SK-N-SH (cell line): ENCODE results near the gene ABCG4. TPM values are rescaled to one million over a fixed set of nuclear protein-coding genes. Genes with fewer than 3 reads are reported as not detected.
A peak's percentile ranks its signal among the peaks of the same experiment; 100 is the strongest.

ENCODE experiments used
- CTCF ChIA-PET: fragments of 300-600, 350-600 bp; formaldehyde crosslinking; extraction: SDS; loops from one replicate; lab custom pipeline; 2021; lab: Yijun Ruan, JAX
- POLR2A ChIA-PET: fragments of 350-600 bp; sonication (Branson Sonifier 250); formaldehyde crosslinking; extraction: SDS; loops from one replicate; lab custom pipeline; 2020; ENCODE audit warnings: antibody characterized with exemption, inconsistent platforms; lab: Yijun Ruan, JAX
- DNase-seq: peaks from one replicate; pipeline ENCODE4 v3.0.0; 2012
- H2AFZ ChIP-seq: fragments of 200-600 bp; sonication (generic); 2 replicates; pipeline ENCODE4 v1.8.1; 2016; ENCODE audit warnings: antibody characterized with exemption, mild to moderate bottlenecking, low read depth
- H3F3A ChIP-seq: fragments of 200-600 bp; sonication (generic); replicated peaks from 2 replicates; pipeline ENCODE3; 2016; ENCODE audit warnings: antibody characterized with exemption, mild to moderate bottlenecking; ENCODE audit not compliant: insufficient read depth
- H3K27ac ChIP-seq, 2 experiments: fragments of 200-500 bp in 1 of 2; fragments of 200-600 bp in 1 of 2; sonication (Bioruptor generic) in 1 of 2; sonication (generic), shearing (Covaris generic) in 1 of 2; 2 replicates each; pipeline versions ENCODE4 v1.5.1 to v1.6.1; 2014 to 2016; ENCODE audit warnings: low read depth in 2 of 2, inconsistent platforms in 1 of 2, low read length in 1 of 2, mild to moderate bottlenecking in 1 of 2, mixed read lengths in 1 of 2
- H3K27me3 ChIP-seq: fragments of 200-600 bp; sonication (generic), shearing (Covaris generic); 2 replicates; pipeline ENCODE4 v1.6.1; 2016; ENCODE audit warnings: mixed run types; ENCODE audit not compliant: insufficient read depth
- H3K36me3 ChIP-seq, 2 experiments: fragments of 200-500 bp in 1 of 2; fragments of 200-600 bp in 1 of 2; sonication (Bioruptor generic) in 1 of 2; sonication (generic) in 1 of 2; replicated peaks in 1 of 2; 2 replicates each; pipeline versions ENCODE3 to v1.5.1; 2014 to 2016; ENCODE audit warnings: low read length in 1 of 2, mild to moderate bottlenecking in 1 of 2; ENCODE audit not compliant: insufficient read depth in 2 of 2, control insufficient read depth in 1 of 2
- H3K4me1 ChIP-seq, 2 experiments: fragments of 200-500 bp in 1 of 2; fragments of 200-600 bp in 1 of 2; sonication (Bioruptor generic) in 1 of 2; sonication (generic), shearing (Covaris generic) in 1 of 2; 2 replicates each; pipeline versions ENCODE4 v1.5.1 to v1.6.1; 2014 to 2016; ENCODE audit warnings: low read depth in 1 of 2, low read length in 1 of 2, mixed run types in 1 of 2; ENCODE audit not compliant: insufficient read depth in 2 of 2, control insufficient read depth in 1 of 2
- H3K4me2 ChIP-seq: fragments of 200-600 bp; sonication (generic), shearing (Covaris generic); 2 replicates; pipeline ENCODE4 v1.6.1; 2017; ENCODE audit warnings: mixed run types
- H3K4me3 ChIP-seq, 2 experiments: fragments of 200-500 bp in 1 of 2; fragments of 200-600 bp in 1 of 2; sonication (Bioruptor generic) in 1 of 2; sonication (generic), shearing (Covaris generic) in 1 of 2; 2 replicates each; pipeline versions ENCODE4 v1.5.1 to v1.8.1; 2014 to 2016; ENCODE audit warnings: low read depth in 2 of 2, inconsistent platforms in 1 of 2, low read length in 1 of 2, mild to moderate bottlenecking in 1 of 2, mixed read lengths in 1 of 2, moderate library complexity in 1 of 2
- H3K79me2 ChIP-seq: fragments of 200-600 bp; sonication (generic); 2 replicates; pipeline ENCODE4 v1.8.1; 2017; ENCODE audit warnings: mild to moderate bottlenecking; ENCODE audit not compliant: insufficient read depth
- H3K9ac ChIP-seq: fragments of 200-600 bp; sonication (generic); 2 replicates; pipeline ENCODE4 v1.6.1; 2017; ENCODE audit warnings: mixed run types
- H3K9me2 ChIP-seq: fragments of 200-600 bp; sonication (generic); 2 replicates; pipeline ENCODE4 v1.6.1; 2017; ENCODE audit warnings: mixed run types
- H3K9me3 ChIP-seq: fragments of 200-600 bp; sonication (generic); 2 replicates; pipeline ENCODE4 v1.6.1; 2017; ENCODE audit warnings: mixed run types, mild to moderate bottlenecking, moderate library complexity
- H4K20me1 ChIP-seq: fragments of 200-600 bp; sonication (generic); 2 replicates; pipeline ENCODE4 v1.6.1; 2017; ENCODE audit warnings: mild to moderate bottlenecking, mixed run types; ENCODE audit not compliant: insufficient read depth
- EP300 ChIP-seq, 2 experiments: IDR thresholded peaks; 2 replicates each; pipeline versions ENCODE4 v1.4.0 to v1.6.1; 2012; ENCODE audit warnings: borderline replicate concordance in 1 of 2, low read depth in 1 of 2, low read length in 1 of 2
- FOXM1 ChIP-seq: IDR thresholded peaks from 2 replicates; pipeline ENCODE4 v1.4.0; 2012; ENCODE audit warnings: low read depth, mild to moderate bottlenecking
- MXI1 ChIP-seq: IDR thresholded peaks from 2 replicates; pipeline ENCODE4 v1.6.1; 2012; ENCODE audit warnings: mild to moderate bottlenecking, low read depth, low read length, improper control_type of control experiment
- REST ChIP-seq: IDR thresholded peaks from 2 replicates; pipeline ENCODE4 v1.6.1; 2012; ENCODE audit warnings: mild to moderate bottlenecking, low read depth, low read length, moderate library complexity
- RXRA ChIP-seq: IDR thresholded peaks from 2 replicates; pipeline ENCODE4 v1.4.0; 2012; ENCODE audit warnings: low read depth, mild to moderate bottlenecking, borderline replicate concordance
- SIN3A ChIP-seq: IDR thresholded peaks from 2 replicates; pipeline ENCODE4 v1.6.1; 2012; ENCODE audit warnings: low read depth, mild to moderate bottlenecking, low read length, moderate library complexity, borderline replicate concordance
- WGBS: methylation state at CpG from one replicate; pipeline ENCODE4 v1.1.6; 2017; ENCODE audit warnings: low lambda C conversion rate; 5-methylcytosine and 5-hydroxymethylcytosine counted together
- polyA plus RNA-seq, 3 experiments: library from polyadenylated mRNA; depleted of rRNA; stranded (reverse); fragments of >200 nt; gene quantifications; 2 replicates each; pipeline ENCODE4 v1.2.3, GENCODE V29; 2012
- TF ChIP-seq, protein P1 (sequence below): IDR thresholded peaks from 2 replicates; pipeline ENCODE4 v1.4.0; 2012; ENCODE audit warnings: low read depth, borderline replicate concordance

The ABCG4 gene
- polyA plus RNA-seq, 1 of the 3 experiments (the other 2 are of a cell fraction) = 0.72 TPM

DNA sequence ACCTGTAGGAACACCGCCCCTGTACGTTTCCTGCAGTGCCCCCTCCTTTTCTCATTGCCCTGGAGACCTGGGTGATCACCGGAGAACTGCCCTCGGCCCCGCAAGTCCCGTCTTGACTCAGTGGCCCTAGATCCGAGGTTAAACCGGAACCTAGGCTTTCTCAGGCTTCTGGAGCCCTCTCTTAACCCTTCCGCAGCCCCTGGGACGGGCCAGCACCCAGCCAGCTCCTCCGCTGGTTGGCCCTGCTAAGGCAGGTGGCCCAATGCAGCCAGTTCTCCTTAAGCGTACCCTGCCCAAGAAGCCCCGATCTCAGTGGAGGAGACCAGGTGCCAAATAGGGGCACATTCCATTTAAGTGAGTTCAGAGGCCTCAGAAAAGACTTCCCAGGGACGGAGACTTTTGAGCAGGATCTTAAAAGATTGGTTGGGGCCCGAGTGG, 20.4 kb downstream of the ABCG4 start:
- peaks cover 0 to 6% of the 10 kb centered on the region in 2 experiments for H3K36me3 ChIP-seq
- peak overlapping the region; percentile 97 for H3K4me2 ChIP-seq
- no peaks in the 10 kb centered on the region for H3K9me2 ChIP-seq
- peak overlapping the region; percentile 95; the same call in 1 of the 2 replicates for H2AFZ ChIP-seq
- peaks cover 12% of the 10 kb centered on the region for H3F3A ChIP-seq
- H3K9me3 ChIP-seq = no peaks in the 10 kb centered on the region
- H3K27me3 ChIP-seq = no peaks in the 10 kb centered on the region
- peak overlapping the region; percentile 86 for H3K9ac ChIP-seq
- TF ChIP-seq EP300 (IDR thresholded peaks at IDR 0.05; ENCODE audit: borderline replicate concordance in 1 of 2, low read depth in 1 of 2, low read length in 1 of 2) = no peak
- no peaks in the 10 kb centered on the region for H4K20me1 ChIP-seq
- peak overlapping the region; percentile 61 to 76 for H3K4me3 ChIP-seq
- peaks cover 5 to 8% of the 10 kb centered on the region in 2 experiments; a peak in 2 of 4 replicates for H3K4me1 ChIP-seq
- ChIA-PET POLR2A (interaction anchor here (1.0 to 1.2 kb wide), 3 partner anchors 9 to 67 kb away, joined by 3 to 4 read pairs (median 3); partner anchors contain the start of gene C2CD2L), CTCF (interaction anchor here (0.6 to 3.2 kb wide), 23 partner anchors 8 to 205 kb away, joined by 3 to 32 read pairs (median 5); partner anchors contain the start of genes CBL and NHERF4)
- 51% methylated on average over 7 of the region's 15 CpGs for WGBS
- no peak for DNase-seq
- no peaks in the 10 kb centered on the region for H3K79me2 ChIP-seq
- peak overlapping the region; percentile 55 to 74 for H3K27ac ChIP-seq

- H3K4me2 ChIP-seq = no peak overlapping the region
- H3K9ac ChIP-seq = no peak overlapping the region
- WGBS = 100% methylated on average over 1 of the region's 2 CpGs
- peaks cover 5% of the 10 kb centered on the region for H3F3A ChIP-seq
- no peak for DNase-seq
- ChIA-PET POLR2A (no interaction called here), CTCF (interaction anchor here (3.5 kb wide), 1 partner anchor 24 kb away, joined by 12 read pairs; no protein-coding TSS in a partner anchor)
- H3K36me3 ChIP-seq = peaks cover 5 to 9% of the 10 kb centered on the region in 2 experiments
- H2AFZ ChIP-seq = no peak overlapping the region
- no peaks in the 10 kb centered on the region for H3K79me2 ChIP-seq
- H4K20me1 ChIP-seq = no peaks in the 10 kb centered on the region
- H3K4me3 ChIP-seq = no peak overlapping the region
- TF ChIP-seq REST = no peak
- TF ChIP-seq MXI1 = no peak
- no peak for TF ChIP-seq RXRA
- TF ChIP-seq, protein P1, sequence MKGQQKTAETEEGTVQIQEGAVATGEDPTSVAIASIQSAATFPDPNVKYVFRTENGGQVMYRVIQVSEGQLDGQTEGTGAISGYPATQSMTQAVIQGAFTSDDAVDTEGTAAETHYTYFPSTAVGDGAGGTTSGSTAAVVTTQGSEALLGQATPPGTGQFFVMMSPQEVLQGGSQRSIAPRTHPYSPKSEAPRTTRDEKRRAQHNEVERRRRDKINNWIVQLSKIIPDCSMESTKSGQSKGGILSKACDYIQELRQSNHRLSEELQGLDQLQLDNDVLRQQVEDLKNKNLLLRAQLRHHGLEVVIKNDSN = no peak
- TF ChIP-seq EP300 (IDR thresholded peaks at IDR 0.05; ENCODE audit: borderline replicate concordance in 1 of 2, low read depth in 1 of 2, low read length in 1 of 2) = no peak
- no peak for TF ChIP-seq SIN3A
- no peak for TF ChIP-seq FOXM1
- H3K4me1 ChIP-seq = peaks cover 10 to 19% of the 10 kb centered on the region in 2 experiments; a peak in 3 of 4 replicates
- H3K27ac ChIP-seq = no peak overlapping the region
- no peaks in the 10 kb centered on the region for H3K9me2 ChIP-seq
- no peaks in the 10 kb centered on the region for H3K9me3 ChIP-seq
- H3K27me3 ChIP-seq = no peaks in the 10 kb centered on the region
These were observed 23.7 kb downstream of the ABCG4 start for GRCh38 chr11:119172513-119172912.
